BE2C (cell line): ENCODE measurements around the gene PODNL1.

Experiments used
- DNase-seq: peaks from one replicate; pipeline ENCODE4 v3.0.0-alpha.2; 2020
- H3K27me3 ChIP-seq: fragments of 250-450 bp; sonication (Bioruptor Pico); 2 replicates; pipeline ENCODE4 v1.5.1; 2020; ENCODE audit warnings: mild to moderate bottlenecking
- H3K36me3 ChIP-seq: fragments of 250-450 bp; sonication (Bioruptor Pico); 2 replicates; pipeline ENCODE4 v1.5.1; 2020; ENCODE audit warnings: mild to moderate bottlenecking
- H3K4me1 ChIP-seq: fragments of 250-450 bp; sonication (Bioruptor Pico); 2 replicates; pipeline ENCODE4 v1.5.1; 2020
- H3K4me3 ChIP-seq: 2 replicates; pipeline ENCODE4 v1.5.1; 2011; ENCODE audit warnings: low read depth, low read length
- H3K9me3 ChIP-seq: fragments of 250-450 bp; sonication (Bioruptor Pico); 2 replicates; pipeline ENCODE4 v1.5.1; 2020
- CTCF ChIP-seq: IDR thresholded peaks from 2 replicates; pipeline ENCODE4 v1.5.1; 2012; ENCODE audit warnings: mild to moderate bottlenecking, low read depth, low read length

The PODNL1 gene

DNA sequence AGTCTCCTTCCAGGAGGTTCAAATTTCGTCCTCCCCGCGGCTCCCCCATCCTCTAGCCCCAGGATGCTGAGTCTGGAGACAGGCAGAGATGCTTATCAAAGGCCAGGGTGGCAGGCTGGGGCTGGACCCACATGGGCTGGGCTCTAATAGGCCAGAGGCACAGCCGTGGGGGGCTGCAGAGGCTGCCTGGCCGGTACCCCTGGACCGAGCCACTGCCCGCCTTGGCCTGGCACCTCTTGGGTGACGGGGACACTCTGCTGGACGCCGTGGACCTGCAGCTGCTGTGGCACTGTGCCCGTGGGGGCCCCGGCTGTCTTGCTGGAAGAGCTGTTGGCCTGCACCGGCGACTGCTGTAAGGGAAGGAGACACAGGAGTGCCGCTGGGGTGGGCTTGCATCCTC is 42.1 kb upstream of the PODNL1 start:
- TF ChIP-seq CTCF: no peak
- H3K4me1 ChIP-seq: peaks cover 24% of the 10 kb centered on the region
- peak; percentile 52 for DNase-seq
- H3K9me3 ChIP-seq: no peaks in the 10 kb centered on the region
- H3K4me3 ChIP-seq: no peak overlapping the region
- no peaks in the 10 kb centered on the region for H3K27me3 ChIP-seq
- no peaks in the 10 kb centered on the region; the same call in 1 of the 2 replicates for H3K36me3 ChIP-seq

DNA sequence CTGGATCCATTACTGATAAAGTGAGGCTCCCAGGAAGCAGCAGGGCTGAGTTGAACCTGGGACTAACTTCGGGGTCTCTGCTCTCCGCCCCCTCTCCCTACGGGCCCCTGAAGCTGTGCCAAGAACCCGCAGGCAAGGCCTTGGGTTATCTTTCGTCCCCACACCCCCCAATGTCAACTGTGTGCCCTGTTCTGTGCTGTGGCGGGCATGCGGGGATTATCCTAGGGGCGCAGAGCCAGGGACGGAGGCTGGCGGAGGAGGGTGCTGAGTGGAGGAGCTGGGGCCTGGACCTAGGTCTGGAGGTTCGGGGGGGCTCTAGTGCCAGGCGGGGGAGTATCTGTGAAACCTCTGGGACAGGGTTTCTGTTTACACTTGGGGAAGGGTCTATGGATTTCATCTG is 41.5 kb upstream of the PODNL1 start:
- no peak for TF ChIP-seq CTCF
- H3K4me1 ChIP-seq: peaks cover 24% of the 10 kb centered on the region
- peak overlapping the region; percentile 34; the same call in 1 of the 2 replicates for H3K4me3 ChIP-seq
- H3K9me3 ChIP-seq: no peaks in the 10 kb centered on the region
- no peaks in the 10 kb centered on the region for H3K27me3 ChIP-seq
- no peak for DNase-seq
- no peaks in the 10 kb centered on the region; the same call in 1 of the 2 replicates for H3K36me3 ChIP-seq

DNA sequence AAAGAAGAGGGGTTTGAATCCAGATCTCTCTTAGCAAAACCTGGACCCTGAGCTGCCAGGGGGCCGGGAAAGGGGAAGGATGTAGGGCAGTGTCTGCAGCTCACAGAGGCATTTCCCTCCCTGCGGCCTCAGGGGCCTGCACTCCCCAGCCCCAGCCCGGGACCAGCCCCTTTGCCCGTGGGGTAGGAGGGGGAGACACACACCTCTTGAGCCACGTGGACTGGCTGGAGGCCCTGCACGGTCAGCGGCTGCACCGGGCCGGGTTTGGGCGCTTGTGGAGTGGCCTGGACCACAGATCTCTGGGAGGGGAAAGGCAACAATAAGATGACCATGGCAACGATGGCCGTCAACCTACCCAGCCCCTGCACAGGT is 41.0 kb upstream of the PODNL1 start:
- Histone ChIP-seq H3K4me1 (peaks cover 24% of the 10 kb centered on the region), H3K36me3 (no peaks in the 10 kb centered on the region; the same call in 1 of the 2 replicates), H3K4me3 (peak overlapping the region; percentile 34), H3K9me3 (no peaks in the 10 kb centered on the region), H3K27me3 (no peaks in the 10 kb centered on the region)
- no peak for DNase-seq
- TF ChIP-seq CTCF: no peak

- TF ChIP-seq CTCF: no peak
- H3K27me3 ChIP-seq: no peaks in the 10 kb centered on the region
- no peaks in the 10 kb centered on the region; the same call in 1 of the 2 replicates for H3K36me3 ChIP-seq
- peaks cover 24% of the 10 kb centered on the region for H3K4me1 ChIP-seq
- peak; percentile 91 for DNase-seq
- no peaks in the 10 kb centered on the region for H3K9me3 ChIP-seq
- H3K4me3 ChIP-seq: peak overlapping the region; percentile 34
These were observed 40.4 kb upstream of the PODNL1 start for GRCh38 chr19:13978351-13979243.

DNA sequence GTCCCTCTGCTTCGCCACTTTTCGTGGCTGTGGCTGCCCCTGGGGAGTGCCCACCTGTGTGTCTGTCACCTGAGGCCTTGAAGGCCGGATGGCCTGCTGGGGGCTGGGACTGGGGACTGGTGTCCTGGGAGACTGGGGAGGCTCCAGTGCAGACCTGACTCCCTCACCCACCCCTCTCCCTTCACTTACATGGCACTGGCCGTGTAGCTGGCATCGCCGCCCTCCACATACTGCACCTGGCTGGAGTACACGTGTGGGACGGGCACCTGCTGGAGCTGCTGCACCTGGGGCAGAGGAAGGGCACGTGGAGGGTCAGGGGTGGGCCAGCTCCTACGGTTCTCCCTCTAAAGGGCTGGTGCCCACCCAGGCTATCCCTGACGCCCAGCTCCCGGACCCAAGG is 39.6 kb upstream of the PODNL1 start:
- Histone ChIP-seq H3K36me3 (no peaks in the 10 kb centered on the region; the same call in 1 of the 2 replicates), H3K4me1 (peaks cover 24% of the 10 kb centered on the region), H3K9me3 (no peaks in the 10 kb centered on the region), H3K4me3 (no peak overlapping the region), H3K27me3 (no peaks in the 10 kb centered on the region)
- no peak for DNase-seq
- TF ChIP-seq CTCF: no peak

DNA sequence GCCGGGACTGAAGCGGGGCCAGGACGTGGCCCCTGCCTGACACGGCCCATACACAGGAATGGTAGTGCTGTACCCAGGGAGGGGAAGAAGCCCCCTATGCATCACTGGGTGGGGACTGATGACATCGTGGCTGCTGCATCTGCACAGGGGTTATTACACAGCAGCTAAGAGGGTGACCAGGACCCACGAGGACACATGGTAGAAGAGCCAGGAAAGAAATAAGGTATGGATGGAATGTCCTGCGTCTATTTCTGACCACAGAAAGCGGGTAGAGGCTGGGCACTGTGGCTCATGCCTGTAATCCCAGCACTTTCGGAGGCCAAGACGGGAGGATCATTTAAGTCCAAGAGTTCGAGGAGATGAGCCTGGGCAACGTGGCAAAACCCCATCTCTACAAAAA is 38.2 kb upstream of the PODNL1 start:
- no peak for DNase-seq
- H3K27me3 ChIP-seq: no peaks in the 10 kb centered on the region
- no peaks in the 10 kb centered on the region for H3K9me3 ChIP-seq
- H3K4me1 ChIP-seq: peaks cover 22% of the 10 kb centered on the region
- H3K4me3 ChIP-seq: no peak overlapping the region
- no peak for TF ChIP-seq CTCF
- H3K36me3 ChIP-seq: peaks cover 4% of the 10 kb centered on the region
